Loucy (cell line): Measurements from ENCODE around the gene GIMAP5.
A peak's percentile ranks its signal among the peaks of the same experiment; 100 is the strongest.

ENCODE experiments used
- H2AFZ ChIP-seq: fragments of 200-600 bp; sonication (generic); 2 replicates; pipeline ENCODE4 v1.6.0; 2016; ENCODE audit warnings: antibody characterized with exemption, mild to moderate bottlenecking, low read length, moderate library complexity
- H3F3A ChIP-seq: fragments of 200-600 bp; 2 replicates; pipeline ENCODE4 v1.6.0; 2016; ENCODE audit warnings: antibody characterized with exemption, low read depth, mild to moderate bottlenecking
- H3K27me3 ChIP-seq: fragments of 200-600 bp; sonication (generic); 2 replicates; pipeline ENCODE4 v1.6.1; 2014; ENCODE audit warnings: low read length, mild to moderate bottlenecking; ENCODE audit not compliant: insufficient read depth, poor library complexity, severe bottlenecking
- H3K36me3 ChIP-seq: fragments of 200-600 bp; sonication (generic); 2 replicates; pipeline ENCODE4 v1.6.1; 2016; ENCODE audit warnings: low read length; ENCODE audit not compliant: insufficient read depth
- H3K4me1 ChIP-seq: fragments of 200-600 bp; sonication (generic); 2 replicates; pipeline ENCODE4 v1.5.1; 2014; ENCODE audit warnings: low read length, mild to moderate bottlenecking; ENCODE audit not compliant: insufficient read depth, poor library complexity, severe bottlenecking
- H3K4me2 ChIP-seq: fragments of 200-600 bp; sonication (generic); 2 replicates; pipeline ENCODE4 v1.6.0; 2014; ENCODE audit warnings: antibody characterized with exemption, low read length, low read depth, mild to moderate bottlenecking; ENCODE audit not compliant: poor library complexity, severe bottlenecking
- H3K4me3 ChIP-seq: fragments of 200-600 bp; sonication (generic); 2 replicates; pipeline ENCODE4 v1.5.1; 2014; ENCODE audit warnings: low read length, mild to moderate bottlenecking, mixed read lengths; ENCODE audit not compliant: poor library complexity, severe bottlenecking
- H3K79me2 ChIP-seq: fragments of 200-600 bp; sonication (generic); 2 replicates; pipeline ENCODE4 v1.6.1; 2014; ENCODE audit warnings: low read length; ENCODE audit not compliant: insufficient read depth
- H3K9ac ChIP-seq: fragments of 200-600 bp; sonication (generic); 2 replicates; pipeline ENCODE4 v1.6.0; 2014; ENCODE audit warnings: mild to moderate bottlenecking, low read depth, low read length, moderate library complexity; ENCODE audit not compliant: poor library complexity, severe bottlenecking
- H3K9me2 ChIP-seq: fragments of 200-600 bp; sonication (generic); replicated peaks from 2 replicates; pipeline ENCODE4 v1.6.1; 2016; ENCODE audit warnings: low read depth, low read length, mixed read lengths
- H3K9me3 ChIP-seq: fragments of 200-600 bp; sonication (generic); 2 replicates; pipeline ENCODE4 v1.6.1; 2014; ENCODE audit warnings: mild to moderate bottlenecking, antibody characterized with exemption, low read length, low read depth; ENCODE audit not compliant: insufficient read depth
- H4K20me1 ChIP-seq: fragments of 200-600 bp; sonication (generic); 2 replicates; pipeline ENCODE4 v1.6.0; 2014; ENCODE audit warnings: antibody characterized with exemption, low read length, mild to moderate bottlenecking; ENCODE audit not compliant: insufficient read depth, poor library complexity, severe bottlenecking
- EZH2phosphoT487 ChIP-seq: fragments of 200-600 bp; IDR thresholded peaks from 2 replicates; pipeline ENCODE4 v1.6.1; 2018; ENCODE audit warnings: antibody characterized with exemption, mild to moderate bottlenecking, moderate library complexity, borderline replicate concordance
- TF ChIP-seq, protein P1 (sequence below): fragments of 200-600 bp; sonication (generic); conservative IDR thresholded peaks from 2 replicates; pipeline ENCODE4 v1.5.1; 2014; ENCODE audit warnings: mild to moderate bottlenecking, antibody characterized with exemption, low read length

GIMAP5 gene

DNA sequence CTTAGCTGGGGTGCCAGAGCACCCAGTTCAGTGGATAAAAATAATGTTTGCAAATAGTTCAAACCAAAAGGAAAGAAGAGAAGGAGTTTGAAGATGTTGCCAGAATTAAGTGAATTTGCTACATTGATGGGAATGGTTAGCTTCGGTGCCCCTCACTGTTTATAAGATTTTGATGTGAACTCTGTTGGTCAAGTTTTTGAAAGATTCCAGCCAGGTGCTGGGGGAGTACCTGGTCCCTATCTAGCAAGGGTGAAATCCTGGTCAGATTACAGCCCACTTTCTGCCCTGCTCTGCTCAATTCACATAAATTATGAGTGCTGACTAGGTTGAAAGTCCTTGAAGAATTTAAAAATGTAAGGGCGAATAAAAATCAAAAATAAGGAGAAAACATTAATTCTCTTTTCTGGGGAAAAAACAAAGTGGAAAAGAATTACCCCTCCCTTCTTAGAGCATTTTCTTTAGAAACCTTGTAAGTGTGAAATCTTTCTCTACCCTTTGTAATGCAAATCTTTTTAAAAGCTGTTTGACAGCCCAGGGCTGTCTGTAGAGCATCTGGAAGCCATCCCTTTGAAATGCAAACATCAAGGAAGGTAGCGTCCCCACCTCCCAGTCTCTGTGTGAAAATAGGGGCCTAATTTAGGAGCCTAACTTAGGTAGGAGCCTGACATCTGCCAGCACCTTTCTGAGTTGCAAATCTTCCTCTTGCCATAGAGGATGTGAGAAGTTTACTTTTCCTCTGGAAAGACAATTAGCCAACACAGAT lies 1.4 kb upstream of the GIMAP5 start:
- H3K4me2 ChIP-seq = no peak overlapping the region
- H3K36me3 ChIP-seq = no peaks in the 10 kb centered on the region
- H3K9me2 ChIP-seq = no peaks in the 10 kb centered on the region
- no peak overlapping the region for H2AFZ ChIP-seq
- H3K9me3 ChIP-seq = 0 out of 2 replicates have a peak, but pooled peaks cover 4% of the 10 kb centered on the region
- peaks cover 31% of the 10 kb centered on the region for H3K79me2 ChIP-seq
- TF ChIP-seq, protein P1, sequence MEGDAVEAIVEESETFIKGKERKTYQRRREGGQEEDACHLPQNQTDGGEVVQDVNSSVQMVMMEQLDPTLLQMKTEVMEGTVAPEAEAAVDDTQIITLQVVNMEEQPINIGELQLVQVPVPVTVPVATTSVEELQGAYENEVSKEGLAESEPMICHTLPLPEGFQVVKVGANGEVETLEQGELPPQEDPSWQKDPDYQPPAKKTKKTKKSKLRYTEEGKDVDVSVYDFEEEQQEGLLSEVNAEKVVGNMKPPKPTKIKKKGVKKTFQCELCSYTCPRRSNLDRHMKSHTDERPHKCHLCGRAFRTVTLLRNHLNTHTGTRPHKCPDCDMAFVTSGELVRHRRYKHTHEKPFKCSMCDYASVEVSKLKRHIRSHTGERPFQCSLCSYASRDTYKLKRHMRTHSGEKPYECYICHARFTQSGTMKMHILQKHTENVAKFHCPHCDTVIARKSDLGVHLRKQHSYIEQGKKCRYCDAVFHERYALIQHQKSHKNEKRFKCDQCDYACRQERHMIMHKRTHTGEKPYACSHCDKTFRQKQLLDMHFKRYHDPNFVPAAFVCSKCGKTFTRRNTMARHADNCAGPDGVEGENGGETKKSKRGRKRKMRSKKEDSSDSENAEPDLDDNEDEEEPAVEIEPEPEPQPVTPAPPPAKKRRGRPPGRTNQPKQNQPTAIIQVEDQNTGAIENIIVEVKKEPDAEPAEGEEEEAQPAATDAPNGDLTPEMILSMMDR = no peak
- no peak for TF ChIP-seq EZH2phosphoT487
- H3F3A ChIP-seq = no peaks in the 10 kb centered on the region
- H3K4me1 ChIP-seq = peaks cover 38% of the 10 kb centered on the region
- H3K9ac ChIP-seq = no peak overlapping the region
- H4K20me1 ChIP-seq = no peaks in the 10 kb centered on the region
- H3K4me3 ChIP-seq = no peak overlapping the region
- no peaks in the 10 kb centered on the region for H3K27me3 ChIP-seq

DNA sequence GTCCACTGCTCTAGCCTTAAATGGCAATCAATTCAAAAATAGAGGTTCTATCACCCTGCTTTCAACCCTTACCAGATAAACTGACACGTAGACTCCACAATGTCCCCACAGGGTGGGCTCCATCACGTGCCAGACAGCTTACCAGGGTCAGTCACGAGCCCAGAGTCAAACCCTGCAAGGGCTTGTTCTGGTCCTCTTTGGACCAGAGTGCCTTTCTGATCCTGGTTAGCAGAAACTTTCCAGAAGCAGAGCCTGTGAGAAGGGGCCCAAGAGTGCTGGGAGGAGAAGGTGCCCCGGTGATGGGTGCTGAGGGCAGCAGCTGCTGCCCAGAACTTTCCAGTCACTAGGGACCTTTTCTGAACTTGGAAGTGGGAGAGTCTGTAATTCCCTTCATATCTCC lies 354 bp upstream of the GIMAP5 start:
- Histone ChIP-seq H3K9ac (peak overlapping the region; percentile 71), H3K36me3 (no peaks in the 10 kb centered on the region), H3K4me3 (peak overlapping the region; percentile 76)

DNA sequence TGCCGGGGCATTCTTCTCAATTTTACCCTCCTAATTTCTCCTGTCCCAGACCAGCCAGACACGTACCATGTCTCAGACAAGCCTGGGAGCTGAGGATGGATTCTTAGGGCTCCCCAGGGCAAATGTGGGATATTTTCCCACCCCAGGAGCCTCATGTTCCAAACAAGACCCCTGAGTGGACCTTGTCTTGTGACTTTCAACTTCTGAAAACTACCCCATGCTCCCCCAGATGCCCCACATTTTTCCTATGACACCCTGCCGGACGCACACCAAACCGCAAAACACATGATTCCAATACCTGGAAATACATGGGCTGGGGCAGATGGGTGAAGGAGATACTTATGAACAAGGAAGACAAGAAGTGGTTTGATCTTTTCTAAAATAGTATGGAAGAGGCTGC lies 874 bp downstream of the GIMAP5 start:
- Histone ChIP-seq H3K9me3 (0 out of 2 replicates have a peak, but pooled peaks cover 4% of the 10 kb centered on the region), H3K4me3 (peak overlapping the region; percentile 76), H3K79me2 (peaks cover 31% of the 10 kb centered on the region), H3F3A (no peaks in the 10 kb centered on the region), H4K20me1 (no peaks in the 10 kb centered on the region), H3K4me1 (peaks cover 37% of the 10 kb centered on the region), H3K27me3 (no peaks in the 10 kb centered on the region), H3K9ac (peak overlapping the region; percentile 71), H3K9me2 (no peaks in the 10 kb centered on the region), H3K4me2 (peak overlapping the region; percentile 80), H3K36me3 (0 out of 2 replicates have a peak, but pooled peaks cover 7% of the 10 kb centered on the region), H2AFZ (peak overlapping the region; percentile 74; the same call in 1 of the 2 replicates)
- TF ChIP-seq, protein P1 = no peak
- no peak for TF ChIP-seq EZH2phosphoT487

More for the DNA sequence above, 354 bp upstream of the GIMAP5 start:
- TF ChIP-seq, protein P1 = no peak
- no peaks in the 10 kb centered on the region for H3K9me2 ChIP-seq
- peak overlapping the region; percentile 74 for H2AFZ ChIP-seq
- no peaks in the 10 kb centered on the region for H4K20me1 ChIP-seq
- no peaks in the 10 kb centered on the region for H3F3A ChIP-seq
- H3K79me2 ChIP-seq = peaks cover 31% of the 10 kb centered on the region
- H3K4me2 ChIP-seq = peak overlapping the region; percentile 80
- H3K9me3 ChIP-seq = 0 out of 2 replicates have a peak, but pooled peaks cover 4% of the 10 kb centered on the region
- peaks cover 38% of the 10 kb centered on the region for H3K4me1 ChIP-seq
- no peaks in the 10 kb centered on the region for H3K27me3 ChIP-seq
